ENCODE results near the gene ZNF711.
"Not testable (repeated sequence)": the region's sequence is repeated elsewhere in the genome, so short reads cannot be mapped to it uniquely, and the experiment has no call there.

ZNF711 gene

DNA sequence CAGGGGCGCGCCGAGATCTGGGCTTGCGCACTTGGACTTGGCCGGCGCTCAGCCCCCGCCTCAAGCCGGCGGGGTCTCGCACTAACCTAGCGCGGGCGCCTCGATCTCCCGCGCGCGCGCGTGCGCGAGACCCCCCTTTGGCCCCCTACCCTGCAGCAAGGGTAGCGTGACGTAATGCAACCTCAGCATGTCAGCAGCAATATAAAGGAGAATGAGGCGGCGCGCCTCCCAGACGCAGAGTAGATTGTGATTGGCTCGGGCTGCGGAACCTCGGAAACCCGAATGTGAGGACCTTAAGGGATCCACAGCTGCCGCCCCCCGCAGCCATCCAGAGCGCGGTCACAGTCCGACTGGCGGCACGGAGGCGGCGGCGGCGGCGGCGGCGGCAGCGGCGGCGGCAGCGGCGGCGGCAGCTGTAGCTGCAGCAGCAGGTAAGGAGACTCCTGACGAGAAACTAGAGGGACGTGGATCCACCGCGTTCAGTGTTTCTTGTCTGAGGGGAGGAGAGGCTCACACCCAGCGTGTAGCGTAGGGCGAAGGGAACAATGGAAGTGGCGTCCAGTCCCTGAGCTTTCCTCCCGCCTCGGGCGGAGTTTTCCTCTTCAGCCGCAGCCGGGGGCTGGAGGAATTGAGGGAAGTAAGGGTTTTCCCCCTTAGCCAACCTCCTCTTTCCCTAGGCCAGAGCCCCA is at the start of gene ZNF711, which contains the start of gene SATL1:
Gene ZNF711, plus strand, starts transcription at position 231 of the 689 bp plus-strand sequence. CDS start 3,582 bp downstream, outside the sequence.
Gene SATL1, minus strand, starts transcription at position 19 of the 689 bp plus-strand sequence. CDS start 134,811 bp downstream, outside the sequence.
- DNase-seq = no peak

- DNase-seq = no peak
Measured at GRCh38 chrX:85196319-85196718, 47.5 kb upstream of the ZNF711 start.

- DNase-seq = no peak
Measured at GRCh38 chrX:85203461-85203970, 40.3 kb upstream of the ZNF711 start.

DNA sequence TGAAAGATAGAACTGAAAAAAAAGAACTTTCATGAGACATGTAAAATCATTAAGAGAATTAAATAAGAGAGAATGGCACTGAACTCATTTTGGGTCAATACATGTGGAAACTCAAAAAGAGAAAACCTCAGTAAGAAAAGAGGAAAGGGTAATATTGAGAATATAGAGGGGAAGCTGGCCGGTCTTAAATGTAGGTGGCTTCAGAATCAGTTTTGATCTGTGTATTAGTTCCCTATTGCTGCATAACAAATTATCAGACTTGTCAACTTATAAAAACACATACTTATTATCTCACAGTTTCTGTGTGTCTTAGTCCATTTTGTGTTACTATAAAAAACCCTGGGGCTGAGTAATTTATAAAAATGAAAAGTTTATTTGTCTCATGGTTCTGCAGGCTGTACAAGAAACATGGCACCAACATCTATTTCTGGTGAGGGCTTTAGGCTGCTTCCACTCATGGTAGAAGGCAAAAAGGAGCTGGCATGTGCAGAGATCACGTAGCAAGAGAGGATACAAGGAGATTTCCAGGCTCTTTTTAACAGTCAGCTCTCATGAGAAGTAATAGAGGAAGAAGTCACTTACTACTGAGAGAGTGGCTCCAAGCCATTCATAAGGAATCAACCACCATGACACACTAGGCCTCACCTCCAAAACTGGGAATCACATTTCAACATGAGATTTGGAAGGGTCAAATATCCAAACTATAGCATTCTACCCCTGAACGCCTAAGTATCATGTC is 29.8 kb upstream of the ZNF711 start:
- DNase-seq = no peak

- DNase-seq = no peak
Measured at GRCh38 chrX:85215946-85216345, 27.8 kb upstream of the ZNF711 start.

DNA sequence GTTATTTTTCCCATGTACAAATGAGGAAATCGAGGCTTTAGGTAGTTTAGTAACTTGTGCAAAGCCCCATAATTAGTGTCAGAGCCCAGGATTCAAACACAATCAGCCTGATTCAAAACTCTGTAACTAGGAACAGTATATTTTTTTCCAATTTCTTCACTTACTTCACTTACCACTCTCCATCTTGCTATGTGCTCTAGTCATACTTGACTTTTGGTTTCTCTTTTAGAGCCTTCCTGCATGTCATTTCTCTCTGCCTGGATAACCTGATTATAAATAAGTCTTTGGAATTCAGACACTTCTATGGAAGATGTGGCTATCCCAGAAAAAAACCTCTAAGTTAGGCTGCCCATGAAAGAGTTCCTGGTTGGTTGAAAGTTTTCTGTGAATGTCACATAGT is 22.4 kb upstream of the ZNF711 start:
- no peak for DNase-seq

DNA sequence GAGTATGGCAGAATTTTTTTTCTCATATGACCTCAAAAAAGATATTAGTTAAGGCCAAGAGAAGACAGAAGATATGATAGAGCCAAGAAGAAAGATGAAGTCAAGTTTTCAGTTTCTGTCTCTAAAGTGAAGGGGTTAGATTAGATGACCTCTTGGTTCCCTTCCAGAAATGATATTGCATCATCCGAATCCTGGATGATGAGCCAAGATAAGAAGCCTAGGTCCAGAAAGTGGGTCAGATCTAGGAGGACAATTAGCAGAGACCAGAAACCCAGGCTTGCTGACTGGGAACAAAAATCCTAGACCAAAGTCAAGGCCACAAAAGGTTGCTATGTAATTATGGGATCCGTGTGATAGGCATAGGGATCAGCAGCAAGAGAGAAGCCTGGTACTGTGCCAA is 20.4 kb upstream of the ZNF711 start:
- DNase-seq = no peak

DNA sequence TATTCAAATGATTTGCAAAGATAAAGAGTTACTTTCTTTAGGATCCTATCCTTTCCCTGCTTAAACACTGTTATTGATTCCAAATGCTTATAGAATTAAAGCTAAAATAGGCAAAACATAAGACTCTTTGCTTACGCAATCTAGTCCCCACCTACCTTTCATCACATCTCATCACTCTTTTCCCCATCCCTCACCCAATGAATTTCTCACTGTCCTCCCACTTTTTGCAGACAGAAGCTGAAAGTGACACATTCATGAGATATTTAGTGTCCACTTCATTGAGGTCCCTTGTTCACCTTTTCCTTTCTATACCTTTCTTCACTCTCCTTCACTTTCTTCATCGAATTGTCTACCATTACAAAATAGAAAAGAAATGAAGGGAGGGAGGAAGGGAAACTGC is 636 bp upstream of the ZNF711 start:
- DNase-seq = no peak

- no peak for DNase-seq
Measured at GRCh38 chrX:85244450-85245211, 840 bp downstream of the ZNF711 start.

DNA sequence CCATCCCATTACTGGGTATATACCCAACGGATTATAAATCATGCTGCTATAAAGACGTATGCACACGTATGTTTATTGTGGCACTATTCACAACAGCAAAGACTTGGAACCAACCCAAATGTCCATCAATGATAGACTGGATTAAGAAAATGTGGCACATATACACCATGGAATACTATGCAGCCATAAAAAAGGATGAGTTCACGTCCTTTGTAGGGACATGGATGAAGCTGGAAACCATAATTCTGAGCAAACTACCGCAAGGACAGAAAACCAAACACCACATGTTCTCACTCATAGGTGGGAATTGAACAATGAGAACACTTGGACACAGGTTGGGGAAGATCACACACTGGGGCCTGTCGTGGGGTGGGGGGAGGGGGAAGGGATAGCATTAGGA is 41.5 kb downstream of the ZNF711 start:
- not testable (repeated sequence) for DNase-seq

DNA sequence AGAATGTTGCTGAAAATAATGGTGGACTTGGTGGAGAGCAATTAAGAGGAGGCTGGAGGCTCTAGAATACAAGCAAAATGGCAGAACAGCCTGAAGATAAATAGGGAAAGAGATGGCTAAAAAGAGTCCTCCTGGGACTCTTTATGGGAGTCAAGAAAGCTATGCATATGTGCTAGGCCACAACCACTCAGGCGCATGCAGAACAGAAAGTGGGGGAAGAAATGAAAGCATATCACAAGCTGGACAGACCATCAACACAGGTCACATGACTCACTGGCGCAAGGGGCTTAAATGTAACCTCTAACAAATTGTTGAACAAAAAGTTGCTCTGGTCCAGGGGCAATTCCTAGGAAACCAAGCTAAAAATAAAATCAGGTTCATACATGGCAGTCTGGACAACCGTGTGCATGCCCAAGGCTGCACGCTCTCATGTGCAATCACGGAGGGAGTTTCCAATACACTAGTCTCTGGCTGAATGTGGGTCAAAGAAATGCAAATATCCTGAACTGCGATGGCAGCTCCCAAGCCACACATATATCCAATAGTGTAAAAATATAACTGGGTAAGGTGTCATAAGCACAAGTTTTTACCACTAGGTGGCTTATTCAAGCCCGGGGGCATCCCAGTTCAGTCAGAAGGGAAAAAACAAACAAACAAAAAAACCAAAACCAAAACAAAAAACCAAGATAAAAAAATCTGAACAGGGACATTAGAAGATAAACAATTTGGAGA is 45.4 kb downstream of the ZNF711 start:
- no peak for DNase-seq

GRCh38 chrX:85303544-85303943 is 59.8 kb downstream of the ZNF711 start:
- DNase-seq = no peak

- DNase-seq = no peak
Measured at GRCh38 chrX:85309717-85310116, 65.9 kb downstream of the ZNF711 start.

DNA sequence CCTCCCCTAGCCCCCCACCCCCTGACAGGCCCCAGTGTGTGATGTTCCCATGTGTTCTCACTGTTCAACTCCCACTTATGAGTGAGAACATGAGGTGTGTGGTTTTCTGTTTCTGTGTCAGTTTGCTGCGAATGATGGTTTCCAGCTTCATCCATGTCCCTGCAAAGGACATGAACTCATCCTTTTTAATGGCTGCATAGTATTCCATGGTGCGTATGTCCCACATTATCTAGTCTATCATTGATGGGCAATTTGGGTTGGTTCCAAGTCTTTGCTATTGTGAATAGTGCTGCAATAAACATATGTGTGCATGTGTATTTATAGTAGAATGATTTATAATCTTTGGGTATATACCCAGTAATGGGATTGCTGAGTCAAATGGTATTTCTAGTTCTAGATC is 67.6 kb downstream of the ZNF711 start:
- not testable (repeated sequence) for DNase-seq
